NCI-H526 (cell line): ENCODE measurements around the gene MTERF1.

ENCODE experiments used
- DNase-seq, 2 experiments: peaks; one replicate each; lab custom pipeline; 2025; lab: John Stamatoyannopoulos, UW

The MTERF1 gene

GRCh38 chr7:91832493-91833045 is 47.9 kb downstream of the MTERF1 start:
- no peak for DNase-seq

- no peak for DNase-seq
Measured at GRCh38 chr7:91827169-91827568, 53.3 kb downstream of the MTERF1 start.

- DNase-seq = no peak
Measured at GRCh38 chr7:91826377-91826776, 54.1 kb downstream of the MTERF1 start.

- DNase-seq = no peak
Measured at GRCh38 chr7:91824201-91824600, 56.3 kb downstream of the MTERF1 start.
